ENCODE measurements around the gene SORCS2.

DNA sequence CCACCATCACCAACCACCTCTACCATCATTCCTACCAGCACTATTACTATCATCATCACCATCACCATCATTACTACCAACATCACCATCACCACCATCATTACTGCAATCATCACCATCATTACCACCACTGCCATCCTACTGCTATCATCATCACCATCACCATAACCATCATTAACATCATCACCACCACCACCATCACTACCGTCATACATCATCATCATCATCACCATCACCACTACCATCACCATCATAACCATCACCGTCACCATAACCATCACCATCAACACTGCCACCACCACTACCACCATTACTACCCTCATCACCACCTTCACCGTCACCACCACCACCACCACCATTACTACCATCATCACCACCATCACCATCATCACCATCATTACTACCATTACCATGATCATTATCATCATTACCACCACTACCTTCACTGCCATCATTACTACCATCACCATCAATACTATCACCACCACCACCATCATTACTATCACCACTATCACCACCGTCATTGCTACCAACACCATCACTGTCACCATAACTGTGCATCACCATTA, 170.6 kb downstream of the SORCS2 start:
- TF ChIP-seq EZH2 (IDR thresholded peaks at IDR 0.05; ENCODE audit: insufficient read depth, poor library complexity, severe bottlenecking) (no peak), EZH2phosphoT487 (IDR thresholded peaks at IDR 0.05; ENCODE audit: insufficient read depth, low read depth) (no peak)

Data from GM23248 (cell line).